WTC11 (cell line): ENCODE results near the gene GABRR2. TPM values are rescaled to one million over a fixed set of nuclear protein-coding genes. Genes with fewer than 3 reads are reported as not detected.

Source experiments
- ATAC-seq: fragments of 200-7000 bp; cut with Tn5 transposase; 2 replicates; pipeline ENCODE4 v1.10.0; 2021; ENCODE audit warnings: mild to moderate bottlenecking, moderate library complexity
- CTCF ChIA-PET: fragments of 300-600 bp; sonication (Branson Sonifier 250); formaldehyde crosslinking; loops from one replicate; lab custom pipeline; 2021; ENCODE audit warnings: antibody characterized with exemption; lab: Charles Lee
- POLR2A ChIA-PET: fragments of 350-600 bp; sonication (Branson Sonifier 250); formaldehyde crosslinking; loops from one replicate; lab custom pipeline; 2021; ENCODE audit warnings: antibody characterized with exemption; lab: Charles Lee
- DNase-seq: peaks from one replicate; pipeline ENCODE4 v3.0.0; 2021; ENCODE audit warnings: low spot score
- H3K27ac Mint-ChIP-seq: 2 replicates; pipeline ENCODE4 v1.8.0; 2021; ENCODE audit warnings: mixed read lengths
- H3K27me3 Mint-ChIP-seq: 2 replicates; pipeline ENCODE4 v1.8.0; 2021; ENCODE audit warnings: low read depth, mild to moderate bottlenecking, moderate library complexity, mixed read lengths
- H3K36me3 Mint-ChIP-seq: 2 replicates; pipeline ENCODE4 v1.8.0; 2021; ENCODE audit warnings: mixed read lengths
- H3K4me1 Mint-ChIP-seq: 2 replicates; pipeline ENCODE4 v1.8.0; 2022; ENCODE audit warnings: mixed read lengths
- H3K4me3 Mint-ChIP-seq: 2 replicates; pipeline ENCODE4 v1.8.0; 2021; ENCODE audit warnings: mild to moderate bottlenecking, moderate library complexity, mixed read lengths
- H3K9me3 Mint-ChIP-seq: 2 replicates; pipeline ENCODE4 v1.8.0; 2021; ENCODE audit warnings: mixed read lengths
- ELF4 ChIP-seq: sonication (generic); formaldehyde crosslinking; IDR thresholded peaks from 2 replicates; pipeline ENCODE4 v1.8.1; 2022; ENCODE audit warnings: low read depth, mild to moderate bottlenecking, moderate library complexity, missing genetic modification reagents
- EMX1 ChIP-seq: fragments of 250-450 bp; sonication (Bioruptor Pico); IDR thresholded peaks from 2 replicates; pipeline ENCODE4 v1.8.0; 2021; ENCODE audit warnings: mild to moderate bottlenecking
- FOXP1 ChIP-seq: sonication (generic); formaldehyde crosslinking; IDR thresholded peaks from 2 replicates; pipeline ENCODE4 v1.8.0; 2022; ENCODE audit warnings: missing genetic modification reagents, mild to moderate bottlenecking, moderate library complexity, borderline replicate concordance
- GABPB1 ChIP-seq: sonication (generic); formaldehyde crosslinking; IDR thresholded peaks from 2 replicates; pipeline ENCODE4 v1.8.1; 2023; ENCODE audit warnings: mild to moderate bottlenecking, missing genetic modification reagents
- GRHL2 ChIP-seq: fragments of 250-450 bp; sonication (Bioruptor Pico); IDR thresholded peaks from 2 replicates; pipeline ENCODE4 v1.8.0; 2022; ENCODE audit warnings: mild to moderate bottlenecking, moderate library complexity; ENCODE audit not compliant: insufficient replicate concordance, severe bottlenecking
- IRF2 ChIP-seq: sonication (generic); formaldehyde crosslinking; IDR thresholded peaks from 2 replicates; pipeline ENCODE4 v1.8.0; 2022; ENCODE audit warnings: low read depth, missing genetic modification reagents, borderline replicate concordance
- MYBL2 ChIP-seq: sonication (generic); formaldehyde crosslinking; IDR thresholded peaks from 2 replicates; pipeline ENCODE4 v1.8.1; 2023; ENCODE audit warnings: mild to moderate bottlenecking, moderate library complexity, missing genetic modification reagents
- NR2C2 ChIP-seq: sonication (generic); formaldehyde crosslinking; IDR thresholded peaks from 2 replicates; pipeline ENCODE4 v1.8.0; 2022; ENCODE audit warnings: mild to moderate bottlenecking, missing genetic modification reagents
- ZBTB21 ChIP-seq: sonication (generic); formaldehyde crosslinking; IDR thresholded peaks from 2 replicates; pipeline ENCODE4 v1.8.1; 2023; ENCODE audit warnings: mild to moderate bottlenecking, missing genetic modification reagents, borderline replicate concordance
- ZNF423 ChIP-seq: fragments of 250-450 bp; sonication (Bioruptor Pico); IDR thresholded peaks from 2 replicates; pipeline ENCODE4 v2.1.2; 2022; ENCODE audit warnings: mild to moderate bottlenecking, moderate library complexity
- total RNA-seq: library from RNA; stranded (reverse); gene quantifications from 3 replicates; pipeline ENCODE4 v1.2.3, GENCODE V29; 2021
- TF ChIP-seq, protein P1 (sequence below): sonication (generic); formaldehyde crosslinking; IDR thresholded peaks from 2 replicates; pipeline ENCODE4 v1.8.1; 2022; ENCODE audit warnings: low read depth, mild to moderate bottlenecking, moderate library complexity, missing genetic modification reagents, borderline replicate concordance
- TF ChIP-seq, protein P2 (sequence below): fragments of 200-600 bp; IDR thresholded peaks from 2 replicates; pipeline ENCODE4 v1.8.0; 2022; ENCODE audit warnings: antibody characterized with exemption
- TF ChIP-seq, protein P3 (sequence below): sonication (generic); formaldehyde crosslinking; IDR thresholded peaks from 2 replicates; pipeline ENCODE4 v1.8.1; 2023; ENCODE audit warnings: mild to moderate bottlenecking, missing genetic modification reagents
- TF ChIP-seq, protein P4 (sequence below): sonication (generic); formaldehyde crosslinking; conservative IDR thresholded peaks from 2 replicates; pipeline ENCODE4 v1.8.1; 2023; ENCODE audit warnings: mild to moderate bottlenecking, low read depth, missing genetic modification reagents, moderate library complexity
- TF ChIP-seq, protein P5 (sequence below): sonication (generic); formaldehyde crosslinking; conservative IDR thresholded peaks from 2 replicates; pipeline ENCODE4 v1.8.1; 2022; ENCODE audit warnings: mild to moderate bottlenecking, missing genetic modification reagents
- TF ChIP-seq, protein P6 (sequence below): sonication (generic); formaldehyde crosslinking; IDR thresholded peaks from 2 replicates; pipeline ENCODE4 v1.8.1; 2022; ENCODE audit warnings: low read depth, missing genetic modification reagents, borderline replicate concordance

Gene GABRR2
- total RNA-seq, 1 experiment from 2014 or later: not detected

DNA sequence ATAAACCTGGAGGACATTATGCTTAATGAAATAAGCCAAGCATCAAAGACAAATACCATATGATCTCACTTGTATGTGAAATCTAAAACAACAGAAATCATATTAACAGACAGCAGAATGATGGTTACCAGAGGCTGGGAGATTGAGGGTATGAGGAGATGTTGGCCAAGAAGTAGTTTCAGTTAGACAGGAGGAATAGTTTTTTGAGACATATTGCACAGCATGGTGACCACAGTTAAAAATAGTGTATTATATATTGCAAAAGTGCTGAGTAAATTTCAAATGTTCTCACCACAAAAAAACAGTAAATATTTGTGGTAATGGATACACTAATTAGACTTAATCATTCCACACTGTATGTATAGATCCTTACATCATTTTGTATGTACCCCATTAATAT, 99.7 kb downstream of the GABRR2 start (continued):
- TF ChIP-seq ZBTB21 (CRISPR knock-in tag): no peak
- TF ChIP-seq MYBL2 (CRISPR knock-in tag): no peak
- TF ChIP-seq GRHL2 (CRISPR knock-in tag): no peak

DNA sequence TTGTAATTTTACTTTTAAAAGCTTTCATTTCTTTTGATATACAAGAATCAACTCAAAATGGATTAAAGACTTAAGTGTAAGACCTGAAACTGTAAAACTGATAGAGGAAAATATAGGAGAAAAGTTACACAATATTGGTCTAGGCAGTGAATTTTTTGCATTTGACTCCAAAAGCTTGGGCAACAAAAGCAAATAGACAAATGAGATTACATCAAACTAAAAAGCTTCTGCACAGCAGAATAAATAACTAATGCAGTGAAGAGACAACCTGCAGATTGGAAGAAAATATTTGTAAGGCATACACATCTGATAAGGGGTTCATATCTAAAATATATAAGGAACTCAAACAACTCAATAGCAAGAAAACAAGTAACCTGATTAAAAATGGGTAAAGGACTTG, 100.9 kb downstream of the GABRR2 start:
- Mint-ChIP-seq H3K36me3 (no peaks in the 10 kb centered on the region), H3K27ac (no peak overlapping the region), H3K4me1 (peaks cover 58% of the 10 kb centered on the region), H3K9me3 (no peaks in the 10 kb centered on the region), H3K4me3 (no peak overlapping the region), H3K27me3 (peaks cover 10% of the 10 kb centered on the region; the same call in 1 of the 2 replicates)
- no peak for ATAC-seq
- no peak for DNase-seq
- TF ChIP-seq ZNF423 (CRISPR knock-in tag): no peak
- TF ChIP-seq, protein P1, sequence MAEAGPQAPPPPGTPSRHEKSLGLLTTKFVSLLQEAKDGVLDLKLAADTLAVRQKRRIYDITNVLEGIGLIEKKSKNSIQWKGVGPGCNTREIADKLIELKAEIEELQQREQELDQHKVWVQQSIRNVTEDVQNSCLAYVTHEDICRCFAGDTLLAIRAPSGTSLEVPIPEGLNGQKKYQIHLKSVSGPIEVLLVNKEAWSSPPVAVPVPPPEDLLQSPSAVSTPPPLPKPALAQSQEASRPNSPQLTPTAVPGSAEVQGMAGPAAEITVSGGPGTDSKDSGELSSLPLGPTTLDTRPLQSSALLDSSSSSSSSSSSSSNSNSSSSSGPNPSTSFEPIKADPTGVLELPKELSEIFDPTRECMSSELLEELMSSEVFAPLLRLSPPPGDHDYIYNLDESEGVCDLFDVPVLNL (CRISPR knock-in tag): no peak
- TF ChIP-seq FOXP1 (CRISPR knock-in tag): no peak
- TF ChIP-seq, protein P2, sequence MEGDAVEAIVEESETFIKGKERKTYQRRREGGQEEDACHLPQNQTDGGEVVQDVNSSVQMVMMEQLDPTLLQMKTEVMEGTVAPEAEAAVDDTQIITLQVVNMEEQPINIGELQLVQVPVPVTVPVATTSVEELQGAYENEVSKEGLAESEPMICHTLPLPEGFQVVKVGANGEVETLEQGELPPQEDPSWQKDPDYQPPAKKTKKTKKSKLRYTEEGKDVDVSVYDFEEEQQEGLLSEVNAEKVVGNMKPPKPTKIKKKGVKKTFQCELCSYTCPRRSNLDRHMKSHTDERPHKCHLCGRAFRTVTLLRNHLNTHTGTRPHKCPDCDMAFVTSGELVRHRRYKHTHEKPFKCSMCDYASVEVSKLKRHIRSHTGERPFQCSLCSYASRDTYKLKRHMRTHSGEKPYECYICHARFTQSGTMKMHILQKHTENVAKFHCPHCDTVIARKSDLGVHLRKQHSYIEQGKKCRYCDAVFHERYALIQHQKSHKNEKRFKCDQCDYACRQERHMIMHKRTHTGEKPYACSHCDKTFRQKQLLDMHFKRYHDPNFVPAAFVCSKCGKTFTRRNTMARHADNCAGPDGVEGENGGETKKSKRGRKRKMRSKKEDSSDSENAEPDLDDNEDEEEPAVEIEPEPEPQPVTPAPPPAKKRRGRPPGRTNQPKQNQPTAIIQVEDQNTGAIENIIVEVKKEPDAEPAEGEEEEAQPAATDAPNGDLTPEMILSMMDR: no peak
- no peak for TF ChIP-seq ELF4
- no peak for TF ChIP-seq NR2C2 (CRISPR knock-in tag)
- TF ChIP-seq, protein P3, sequence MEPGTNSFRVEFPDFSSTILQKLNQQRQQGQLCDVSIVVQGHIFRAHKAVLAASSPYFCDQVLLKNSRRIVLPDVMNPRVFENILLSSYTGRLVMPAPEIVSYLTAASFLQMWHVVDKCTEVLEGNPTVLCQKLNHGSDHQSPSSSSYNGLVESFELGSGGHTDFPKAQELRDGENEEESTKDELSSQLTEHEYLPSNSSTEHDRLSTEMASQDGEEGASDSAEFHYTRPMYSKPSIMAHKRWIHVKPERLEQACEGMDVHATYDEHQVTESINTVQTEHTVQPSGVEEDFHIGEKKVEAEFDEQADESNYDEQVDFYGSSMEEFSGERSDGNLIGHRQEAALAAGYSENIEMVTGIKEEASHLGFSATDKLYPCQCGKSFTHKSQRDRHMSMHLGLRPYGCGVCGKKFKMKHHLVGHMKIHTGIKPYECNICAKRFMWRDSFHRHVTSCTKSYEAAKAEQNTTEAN: no peak
- TF ChIP-seq IRF2 (CRISPR knock-in tag): no peak
- TF ChIP-seq, protein P4, sequence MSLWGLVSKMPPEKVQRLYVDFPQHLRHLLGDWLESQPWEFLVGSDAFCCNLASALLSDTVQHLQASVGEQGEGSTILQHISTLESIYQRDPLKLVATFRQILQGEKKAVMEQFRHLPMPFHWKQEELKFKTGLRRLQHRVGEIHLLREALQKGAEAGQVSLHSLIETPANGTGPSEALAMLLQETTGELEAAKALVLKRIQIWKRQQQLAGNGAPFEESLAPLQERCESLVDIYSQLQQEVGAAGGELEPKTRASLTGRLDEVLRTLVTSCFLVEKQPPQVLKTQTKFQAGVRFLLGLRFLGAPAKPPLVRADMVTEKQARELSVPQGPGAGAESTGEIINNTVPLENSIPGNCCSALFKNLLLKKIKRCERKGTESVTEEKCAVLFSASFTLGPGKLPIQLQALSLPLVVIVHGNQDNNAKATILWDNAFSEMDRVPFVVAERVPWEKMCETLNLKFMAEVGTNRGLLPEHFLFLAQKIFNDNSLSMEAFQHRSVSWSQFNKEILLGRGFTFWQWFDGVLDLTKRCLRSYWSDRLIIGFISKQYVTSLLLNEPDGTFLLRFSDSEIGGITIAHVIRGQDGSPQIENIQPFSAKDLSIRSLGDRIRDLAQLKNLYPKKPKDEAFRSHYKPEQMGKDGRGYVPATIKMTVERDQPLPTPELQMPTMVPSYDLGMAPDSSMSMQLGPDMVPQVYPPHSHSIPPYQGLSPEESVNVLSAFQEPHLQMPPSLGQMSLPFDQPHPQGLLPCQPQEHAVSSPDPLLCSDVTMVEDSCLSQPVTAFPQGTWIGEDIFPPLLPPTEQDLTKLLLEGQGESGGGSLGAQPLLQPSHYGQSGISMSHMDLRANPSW: no peak
- TF ChIP-seq, protein P5, sequence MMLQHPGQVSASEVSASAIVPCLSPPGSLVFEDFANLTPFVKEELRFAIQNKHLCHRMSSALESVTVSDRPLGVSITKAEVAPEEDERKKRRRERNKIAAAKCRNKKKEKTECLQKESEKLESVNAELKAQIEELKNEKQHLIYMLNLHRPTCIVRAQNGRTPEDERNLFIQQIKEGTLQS (CRISPR knock-in tag): no peak
- TF ChIP-seq EMX1 (CRISPR knock-in tag): no peak
- POLR2A ChIA-PET: interaction anchor here (0.6 kb wide), 1 partner anchor 22 kb away, joined by 5 read pairs; no protein-coding TSS in a partner anchor
- CTCF ChIA-PET: no interaction called here

DNA sequence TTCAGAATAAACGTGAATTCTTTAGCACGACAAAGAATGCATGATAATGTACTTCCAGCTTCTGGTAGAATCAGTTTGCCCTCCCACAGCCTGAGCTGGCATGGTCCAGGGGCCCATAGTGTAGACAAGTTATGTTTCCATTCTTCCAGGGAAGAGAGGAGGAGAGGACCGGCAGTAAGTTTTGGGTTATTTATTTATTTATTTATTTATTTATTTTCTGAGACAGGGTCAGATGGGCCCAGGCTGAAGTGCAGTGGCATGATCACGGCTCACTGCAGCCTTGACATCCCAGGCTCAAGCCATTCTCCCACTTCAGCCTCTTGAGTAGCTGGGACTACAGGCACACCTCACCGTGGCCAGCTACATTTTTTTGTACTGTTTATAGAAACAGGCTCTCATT, 102.6 kb downstream of the GABRR2 start:
- no peak for DNase-seq
- Mint-ChIP-seq H3K4me1 (peaks cover 48% of the 10 kb centered on the region), H3K4me3 (no peak overlapping the region), H3K27ac (no peak overlapping the region), H3K27me3 (peaks cover 10% of the 10 kb centered on the region; the same call in 1 of the 2 replicates), H3K36me3 (no peaks in the 10 kb centered on the region), H3K9me3 (no peaks in the 10 kb centered on the region)
- ChIA-PET POLR2A (no interaction called here), CTCF (interaction anchor here (1.6 to 1.8 kb wide), 2 partner anchors 69 to 99 kb away, joined by 6 to 7 read pairs; no protein-coding TSS in a partner anchor)
- no peak; the same call in 1 of the 2 replicates for ATAC-seq
- no peak for TF ChIP-seq GABPB1 (CRISPR knock-in tag)
- TF ChIP-seq, protein P2: no peak
- TF ChIP-seq, protein P6, sequence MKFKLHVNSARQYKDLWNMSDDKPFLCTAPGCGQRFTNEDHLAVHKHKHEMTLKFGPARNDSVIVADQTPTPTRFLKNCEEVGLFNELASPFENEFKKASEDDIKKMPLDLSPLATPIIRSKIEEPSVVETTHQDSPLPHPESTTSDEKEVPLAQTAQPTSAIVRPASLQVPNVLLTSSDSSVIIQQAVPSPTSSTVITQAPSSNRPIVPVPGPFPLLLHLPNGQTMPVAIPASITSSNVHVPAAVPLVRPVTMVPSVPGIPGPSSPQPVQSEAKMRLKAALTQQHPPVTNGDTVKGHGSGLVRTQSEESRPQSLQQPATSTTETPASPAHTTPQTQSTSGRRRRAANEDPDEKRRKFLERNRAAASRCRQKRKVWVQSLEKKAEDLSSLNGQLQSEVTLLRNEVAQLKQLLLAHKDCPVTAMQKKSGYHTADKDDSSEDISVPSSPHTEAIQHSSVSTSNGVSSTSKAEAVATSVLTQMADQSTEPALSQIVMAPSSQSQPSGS (CRISPR knock-in tag): no peak
